HepG2 (cell line): ENCODE results near the gene SEMA3F. TPM values are rescaled to one million over a fixed set of nuclear protein-coding genes. Genes with fewer than 3 reads are reported as not detected.

Experiments
- ATAC-seq: fragments of 200-7000 bp; cut with Tn5 transposase; 3 replicates; pipeline ENCODE4 v1.9.1; 2020; ENCODE audit warnings: mild to moderate bottlenecking, moderate library complexity
- BruUV-seq: library from RNA; stranded (reverse); fragments of 400-500 nt; replicated peaks from 2 replicates; lab custom pipeline; 2021; lab: Mats Ljungman, UMichigan
- CTCF ChIA-PET: fragments of 300-600 bp; formaldehyde crosslinking; extraction: SDS; loops from one replicate; lab custom pipeline; 2021; ENCODE audit warnings: low total read pairs, inconsistent platforms, low intra/inter-chr PET ratio; lab: Yijun Ruan, JAX
- POLR2A ChIA-PET: fragments of 350-600 bp; sonication (Branson Sonifier 250); formaldehyde crosslinking; loops from one replicate; lab custom pipeline; 2020; ENCODE audit warnings: antibody characterized with exemption, inconsistent platforms; lab: Yijun Ruan, JAX
- DNase-seq: peaks from one replicate; pipeline ENCODE4 v3.0.0-alpha.2; 2015; ENCODE audit warnings: low spot score
- FAIRE-seq: peaks from 3 replicates; lab custom pipeline; 2011; peaks lifted over from hg19 to GRCh38; lab: Jason Lieb, UNC
- H2AFZ ChIP-seq: one replicate; pipeline ENCODE4 v1.6.1; 2011; ENCODE audit warnings: low read length, inconsistent platforms
- H3K27ac ChIP-seq: fragments of 300-600 bp; 3 replicates; pipeline ENCODE4 v1.8.0; 2011; ENCODE audit warnings: mixed run types, mild to moderate bottlenecking, mixed read lengths, low read length, inconsistent platforms; ENCODE audit not compliant: insufficient read depth; ENCODE audit errors: extremely low read length
- H3K27me3 ChIP-seq, 2 experiments: fragments of 200-600 bp in 1 of 2; 2 replicates in 1 of 2; 3 replicates in 1 of 2; pipeline versions ENCODE4 v1.6.0 to v1.8.0; 2011; ENCODE audit warnings: low read length in 2 of 2, mild to moderate bottlenecking in 2 of 2, moderate library complexity in 2 of 2, inconsistent platforms in 1 of 2; ENCODE audit not compliant: insufficient read depth in 2 of 2, control insufficient read depth in 1 of 2
- H3K36me3 ChIP-seq, 2 experiments: fragments of 200-600 bp in 1 of 2; replicated peaks in 1 of 2; 2 replicates in 1 of 2; 3 replicates in 1 of 2; pipeline versions ENCODE4 v1.5.1 to v1.8.0; 2011; ENCODE audit warnings: low read length in 2 of 2, inconsistent platforms in 1 of 2; ENCODE audit not compliant: insufficient read depth in 2 of 2, control insufficient read depth in 1 of 2
- H3K4me1 ChIP-seq: 2 replicates; pipeline ENCODE4 v1.5.1; 2012; ENCODE audit warnings: low read length, inconsistent platforms; ENCODE audit not compliant: insufficient read depth
- H3K4me2 ChIP-seq: 2 replicates; pipeline ENCODE4 v1.6.0; 2011; ENCODE audit warnings: low read depth, low read length, inconsistent platforms
- H3K4me3 ChIP-seq, 3 experiments: fragments of 200-600 bp in 1 of 3; sonication (generic), shearing (Covaris generic) in 1 of 3; replicated peaks in 1 of 3; 2 replicates each; pipeline ENCODE4 v1.5.1; 2011 to 2016; ENCODE audit warnings: low read length in 3 of 3, inconsistent platforms in 2 of 3, low read depth in 2 of 3, mild to moderate bottlenecking in 2 of 3, control low read depth in 1 of 3, mixed read lengths in 1 of 3; ENCODE audit not compliant: insufficient read depth in 1 of 3
- H3K79me2 ChIP-seq: one replicate; pipeline ENCODE4 v1.6.1; 2011; ENCODE audit warnings: low read length, inconsistent platforms; ENCODE audit not compliant: insufficient read depth
- H3K9ac ChIP-seq: 2 replicates; pipeline ENCODE4 v1.6.0; 2011; ENCODE audit warnings: mild to moderate bottlenecking, low read depth, low read length, inconsistent platforms; ENCODE audit not compliant: insufficient read depth
- H3K9me3 ChIP-seq: 2 replicates; pipeline ENCODE4 v1.5.1; 2012; ENCODE audit warnings: mild to moderate bottlenecking, low read length
- H4K20me1 ChIP-seq: 2 replicates; pipeline ENCODE4 v1.6.0; 2011; ENCODE audit warnings: inconsistent platforms, mild to moderate bottlenecking, low read length, moderate library complexity; ENCODE audit not compliant: insufficient read depth
- CC2D1A ChIP-seq: sonication (generic); formaldehyde crosslinking; IDR thresholded peaks from 2 replicates; pipeline ENCODE4 v1.8.1; 2023; ENCODE audit warnings: mild to moderate bottlenecking, missing genetic modification reagents
- CEBPB ChIP-seq: IDR thresholded peaks from 2 replicates; pipeline ENCODE4 v1.6.1; 2011; ENCODE audit warnings: low read depth, low read length, improper control_type of control experiment, borderline replicate concordance
- ELF1 ChIP-seq: sonication (generic); formaldehyde crosslinking; IDR thresholded peaks from 2 replicates; pipeline ENCODE4 v1.4.0; 2020; ENCODE audit warnings: missing genetic modification reagents
- GATAD1 ChIP-seq: IDR thresholded peaks from 2 replicates; pipeline ENCODE4 v1.6.1; 2016; ENCODE audit warnings: missing genetic modification reagents, missing compliant biosample characterization
- HNF4A ChIP-seq: sonication (generic); formaldehyde crosslinking; IDR thresholded peaks from 2 replicates; pipeline ENCODE4 v1.4.0; 2020; ENCODE audit warnings: missing genetic modification reagents
- HNRNPL ChIP-seq: fragments of 200-400 bp; formaldehyde crosslinking; IDR thresholded peaks from 2 replicates; pipeline ENCODE4 v1.6.1; 2017; ENCODE audit warnings: mild to moderate bottlenecking, low read depth, low read length
- KDM5A ChIP-seq: fragments of 200-600 bp; sonication (generic); IDR thresholded peaks from 2 replicates; pipeline ENCODE4 v1.7.0; 2018; ENCODE audit warnings: antibody characterized with exemption, mild to moderate bottlenecking, low read length, borderline replicate concordance
- PHF21A ChIP-seq: sonication (generic); formaldehyde crosslinking; IDR thresholded peaks from 2 replicates; pipeline ENCODE4 v1.5.0; 2020; ENCODE audit warnings: mild to moderate bottlenecking, missing genetic modification reagents
- REL ChIP-seq: sonication (generic); formaldehyde crosslinking; conservative IDR thresholded peaks from 2 replicates; pipeline ENCODE4 v1.8.0; 2022; ENCODE audit warnings: mild to moderate bottlenecking, missing genetic modification reagents, moderate library complexity
- SYNCRIP ChIP-seq: fragments of 200-400 bp; formaldehyde crosslinking; IDR thresholded peaks from 2 replicates; pipeline ENCODE4 v1.6.1; 2018; ENCODE audit warnings: mild to moderate bottlenecking, low read depth, low read length; ENCODE audit not compliant: insufficient read depth
- TBX2 ChIP-seq: sonication (generic); formaldehyde crosslinking; IDR thresholded peaks from 2 replicates; pipeline ENCODE4 v1.5.0; 2020; ENCODE audit warnings: missing genetic modification reagents, mild to moderate bottlenecking, borderline replicate concordance
- TFAP4 ChIP-seq: sonication (generic); IDR thresholded peaks from 2 replicates; pipeline ENCODE4 v1.6.1; 2016; ENCODE audit warnings: low read depth, borderline replicate concordance
- ZBTB38 ChIP-seq: sonication (generic); formaldehyde crosslinking; IDR thresholded peaks from 2 replicates; pipeline ENCODE4 v1.5.1; 2020; ENCODE audit warnings: mild to moderate bottlenecking, missing genetic modification reagents
- ZBTB46 ChIP-seq: sonication (generic); formaldehyde crosslinking; IDR thresholded peaks from 2 replicates; pipeline ENCODE4 v1.4.0; 2020; ENCODE audit warnings: mild to moderate bottlenecking, missing genetic modification reagents, borderline replicate concordance
- ZNF264 ChIP-seq: sonication (generic); formaldehyde crosslinking; IDR thresholded peaks from 2 replicates; pipeline ENCODE4 v1.4.0; 2020; ENCODE audit warnings: missing genetic modification reagents
- ZNF550 ChIP-seq: sonication (generic); formaldehyde crosslinking; IDR thresholded peaks from 2 replicates; pipeline ENCODE4 v1.4.0; 2020; ENCODE audit warnings: mild to moderate bottlenecking, missing genetic modification reagents, borderline replicate concordance
- ZNF567 ChIP-seq: sonication (generic); formaldehyde crosslinking; IDR thresholded peaks from 2 replicates; pipeline ENCODE4 v1.8.1; 2023; ENCODE audit warnings: mild to moderate bottlenecking, missing genetic modification reagents, borderline replicate concordance
- ZNF629 ChIP-seq: sonication (generic); formaldehyde crosslinking; conservative IDR thresholded peaks from 2 replicates; pipeline ENCODE4 v1.5.0; 2020; ENCODE audit warnings: missing genetic modification reagents
- ZNF768 ChIP-seq: sonication (generic); formaldehyde crosslinking; IDR thresholded peaks from 2 replicates; pipeline ENCODE4 v1.4.0; 2020; ENCODE audit warnings: missing genetic modification reagents
- ZNF781 ChIP-seq: sonication (generic); formaldehyde crosslinking; IDR thresholded peaks from 2 replicates; pipeline ENCODE4 v1.5.1; 2020; ENCODE audit warnings: borderline replicate concordance, mild to moderate bottlenecking, missing genetic modification reagents; ENCODE audit errors: not compliant biosample characterization
- ZSCAN9 ChIP-seq: IDR thresholded peaks from 2 replicates; pipeline ENCODE4 v1.6.1; 2016; ENCODE audit warnings: borderline replicate concordance
- WGBS: methylation state at CpG from one replicate; pipeline ENCODE4 v1.1.6; 2017; ENCODE audit warnings: low lambda C conversion rate; 5-methylcytosine and 5-hydroxymethylcytosine counted together
- in situ Hi-C: cut with HindIII; loops from 2 replicates; pipeline ENCODE4 v1.10.0; 2017; ENCODE audit warnings: low pct_unique_long_range_greater_than_20kb; ENCODE audit not compliant: extremely low pct_ligation_motif_present
- intact Hi-C: fragments of 100-400 bp; cut with micrococcal nuclease; formaldehyde crosslinking; loops from one replicate; pipeline ENCODE4 v1.10.0; 2022; ENCODE audit not compliant: unreplicated experiment
- polyA plus RNA-seq, 8 experiments: library from polyadenylated mRNA; depleted of rRNA in 3 of 8; stranded (reverse) in 7 of 8; unstranded in 1 of 8; fragments of >200 nt; fragmentation: Illumina TruSeq in 4 of 8; extraction: Trizol in 4 of 8; gene quantifications; 2 replicates each; pipeline versions ENCODE4 v1.2.1 to v1.2.3, GENCODE V29; 2011 to 2016; ENCODE audit warnings: low read depth in 4 of 8, missing spikeins in 1 of 8, mixed read lengths in 1 of 8; ENCODE audit not compliant: insufficient read depth in 1 of 8
- total RNA-seq, 5 experiments: library from RNA; depleted of rRNA; stranded (reverse); fragments of >200 nt; fragmentation: Illumina TruSeq; extraction: Trizol; gene quantifications; 2 replicates each; pipeline ENCODE4 v1.2.3, GENCODE V29; 2016; ENCODE audit warnings: low read depth in 1 of 5
- TF ChIP-seq, protein P1 (sequence below): sonication (generic); formaldehyde crosslinking; IDR thresholded peaks from 2 replicates; pipeline ENCODE4 v1.4.0; 2020; ENCODE audit warnings: missing genetic modification reagents

Gene SEMA3F
- total and polyA plus RNA-seq, 2 of the 13 experiments (the other 11 are each of a cell fraction or from before 2014, with no cell fraction given) = 7.6 to 17.2 TPM

- FAIRE-seq (no peak), DNase-seq (peak; percentile 45), ATAC-seq (no peak)
- Histone ChIP-seq H3K4me1 (peaks cover 47% of the 10 kb centered on the region), H3K36me3 (0 out of 5 replicates have a peak, but pooled peaks cover 0 to 2% of the 10 kb centered on the region in 2 experiments), H3K27me3 (no peaks in the 10 kb centered on the region; a peak in 1 of 5 replicates), H3K27ac (no peak overlapping the region), H3K9me3 (no peaks in the 10 kb centered on the region), H3K79me2 (peaks cover 29% of the 10 kb centered on the region), H3K4me2 (peak overlapping the region; percentile 79; the same call in 1 of the 2 replicates), H3K4me3 (no peak overlapping the region), H2AFZ (no peak overlapping the region), H4K20me1 (no peaks in the 10 kb centered on the region), H3K9ac (peak overlapping the region; percentile 14; the same call in 1 of the 2 replicates)
- POLR2A ChIA-PET = interaction anchor here (1.0 to 1.2 kb wide), 2 partner anchors 11 to 22 kb away, joined by 3 to 4 read pairs; no protein-coding TSS in a partner anchor
- in situ Hi-C loops (no loop called here), intact Hi-C loops (no loop called here)
- BruUV-seq = no TSS peak
- WGBS = 76% methylated on average over 7 of the region's 7 CpGs
- CTCF ChIA-PET = no interaction called here
- TF ChIP-seq ZNF567 (CRISPR knock-in tag) (no peak), ZNF550 (CRISPR knock-in tag) (no peak), CEBPB (peak; percentile 20; the same call in 1 of the 2 replicates), ZSCAN9 (CRISPR knock-in tag) (no peak), CC2D1A (no peak), ELF1 (CRISPR knock-in tag) (no peak), ZNF781 (no peak), ZNF768 (CRISPR knock-in tag) (no peak), ZNF629 (CRISPR knock-in tag) (peak; percentile 56; the same call in 1 of the 2 replicates), ZNF264 (CRISPR knock-in tag) (no peak), KDM5A (no peak), ZBTB46 (CRISPR knock-in tag) (no peak), REL (CRISPR knock-in tag) (no peak), SYNCRIP (no peak), PHF21A (CRISPR knock-in tag) (0 out of 2 replicates have a peak, but pooled peaks have one; percentile 12), TFAP4 (peak; percentile 42; the same call in 1 of the 2 replicates), ZBTB38 (0 out of 2 replicates have a peak, but pooled peaks have one; percentile 29), HNF4A (CRISPR knock-in tag) (peak; percentile 69), TBX2 (no peak), HNRNPL (peak; percentile 63; the same call in 1 of the 2 replicates), GATAD1 (no peak)
- TF ChIP-seq, protein P1, sequence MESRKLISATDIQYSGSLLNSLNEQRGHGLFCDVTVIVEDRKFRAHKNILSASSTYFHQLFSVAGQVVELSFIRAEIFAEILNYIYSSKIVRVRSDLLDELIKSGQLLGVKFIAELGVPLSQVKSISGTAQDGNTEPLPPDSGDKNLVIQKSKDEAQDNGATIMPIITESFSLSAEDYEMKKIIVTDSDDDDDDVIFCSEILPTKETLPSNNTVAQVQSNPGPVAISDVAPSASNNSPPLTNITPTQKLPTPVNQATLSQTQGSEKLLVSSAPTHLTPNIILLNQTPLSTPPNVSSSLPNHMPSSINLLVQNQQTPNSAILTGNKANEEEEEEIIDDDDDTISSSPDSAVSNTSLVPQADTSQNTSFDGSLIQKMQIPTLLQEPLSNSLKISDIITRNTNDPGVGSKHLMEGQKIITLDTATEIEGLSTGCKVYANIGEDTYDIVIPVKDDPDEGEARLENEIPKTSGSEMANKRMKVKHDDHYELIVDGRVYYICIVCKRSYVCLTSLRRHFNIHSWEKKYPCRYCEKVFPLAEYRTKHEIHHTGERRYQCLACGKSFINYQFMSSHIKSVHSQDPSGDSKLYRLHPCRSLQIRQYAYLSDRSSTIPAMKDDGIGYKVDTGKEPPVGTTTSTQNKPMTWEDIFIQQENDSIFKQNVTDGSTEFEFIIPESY (CRISPR knock-in tag) = peak; percentile 99
Observed at GRCh38 chr3:50238549-50239026, 83.5 kb downstream of the SEMA3F start.
